Embryonic facial prominence (tissue), 1 donor: Measurements from ENCODE around the gene CASZ1.

ENCODE experiments used
- DNase-seq: peaks from one replicate; pipeline ENCODE4 v3.0.0-alpha.2; 2016; ENCODE audit errors: extremely low spot score

CASZ1 gene

DNA sequence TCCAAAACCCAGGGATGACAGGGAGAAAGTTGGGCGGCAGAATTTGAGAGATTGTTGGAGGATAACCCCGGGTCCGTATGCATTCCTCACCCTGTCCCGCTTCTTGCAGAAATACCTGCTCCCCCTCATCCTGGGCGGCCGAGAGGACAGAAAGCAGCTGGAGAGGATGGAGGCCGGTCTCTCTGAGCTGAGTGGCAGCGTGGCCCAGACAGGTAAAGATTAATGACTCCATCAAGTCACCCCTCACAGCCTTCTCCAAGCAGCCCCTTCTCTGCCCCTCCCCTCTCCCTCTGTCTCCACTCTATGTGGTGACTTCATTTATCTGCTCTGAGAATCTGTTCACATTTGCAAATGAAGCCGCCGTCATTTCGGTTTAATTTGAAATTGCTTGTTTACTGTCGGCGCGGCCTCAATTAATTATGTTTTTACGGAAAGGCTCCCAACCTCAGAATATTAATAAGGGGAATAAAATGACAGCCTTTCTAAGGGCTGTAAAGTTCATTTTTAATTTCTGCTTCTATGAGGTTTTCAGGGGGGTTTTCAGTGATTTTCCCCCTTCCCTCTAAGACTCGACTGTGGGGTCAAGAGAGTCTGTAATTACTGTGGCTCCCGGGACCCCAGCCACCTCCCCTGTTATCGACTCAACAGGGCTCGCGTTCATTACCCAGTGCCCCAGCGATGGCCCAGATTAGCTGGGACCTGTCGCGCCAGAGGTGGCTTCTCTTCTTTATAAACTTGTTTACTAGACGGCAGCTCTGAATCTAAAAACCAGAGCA lies 173.3 kb downstream of the CASZ1 start:
- no peak for DNase-seq

DNA sequence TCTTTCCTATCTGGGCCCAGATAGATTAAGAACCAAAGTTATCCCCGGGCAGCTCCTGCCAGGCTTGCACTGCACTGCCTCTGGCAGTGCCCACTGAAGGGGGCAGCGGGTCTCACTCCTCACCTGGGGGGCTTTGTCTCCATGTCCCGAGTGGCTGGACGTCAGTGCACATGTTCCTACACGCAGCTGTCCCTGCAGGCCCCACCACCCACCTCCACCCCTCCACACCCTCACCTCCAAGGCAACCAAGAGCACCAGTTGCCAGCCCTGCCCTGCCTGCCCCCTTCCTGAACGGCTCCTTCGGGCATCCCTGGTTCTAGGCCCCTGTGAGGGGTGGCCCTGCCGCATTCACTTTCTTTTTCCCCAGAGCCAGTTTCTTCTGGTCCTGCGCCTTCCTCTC lies 174.5 kb downstream of the CASZ1 start:
- no peak for DNase-seq

DNA sequence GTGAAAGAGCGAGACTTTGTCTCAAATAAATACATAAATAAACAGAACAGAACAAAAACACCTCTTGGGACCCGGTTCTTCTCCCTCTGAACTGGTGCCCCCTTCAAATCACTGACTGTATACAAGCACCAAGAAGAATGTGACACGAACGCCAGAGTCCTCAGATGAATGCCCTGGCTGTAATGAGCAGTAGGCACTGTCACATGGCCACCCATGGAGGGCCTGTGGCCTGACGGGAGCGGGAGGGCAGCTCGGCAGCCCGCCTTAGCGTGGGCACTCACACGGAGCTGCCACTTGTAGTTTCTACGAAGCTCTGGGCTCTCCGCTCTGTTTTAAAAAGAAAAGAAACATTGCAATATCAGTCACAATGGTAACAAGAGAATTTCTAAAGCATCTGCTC lies 175.7 kb downstream of the CASZ1 start:
- DNase-seq: no peak

DNA sequence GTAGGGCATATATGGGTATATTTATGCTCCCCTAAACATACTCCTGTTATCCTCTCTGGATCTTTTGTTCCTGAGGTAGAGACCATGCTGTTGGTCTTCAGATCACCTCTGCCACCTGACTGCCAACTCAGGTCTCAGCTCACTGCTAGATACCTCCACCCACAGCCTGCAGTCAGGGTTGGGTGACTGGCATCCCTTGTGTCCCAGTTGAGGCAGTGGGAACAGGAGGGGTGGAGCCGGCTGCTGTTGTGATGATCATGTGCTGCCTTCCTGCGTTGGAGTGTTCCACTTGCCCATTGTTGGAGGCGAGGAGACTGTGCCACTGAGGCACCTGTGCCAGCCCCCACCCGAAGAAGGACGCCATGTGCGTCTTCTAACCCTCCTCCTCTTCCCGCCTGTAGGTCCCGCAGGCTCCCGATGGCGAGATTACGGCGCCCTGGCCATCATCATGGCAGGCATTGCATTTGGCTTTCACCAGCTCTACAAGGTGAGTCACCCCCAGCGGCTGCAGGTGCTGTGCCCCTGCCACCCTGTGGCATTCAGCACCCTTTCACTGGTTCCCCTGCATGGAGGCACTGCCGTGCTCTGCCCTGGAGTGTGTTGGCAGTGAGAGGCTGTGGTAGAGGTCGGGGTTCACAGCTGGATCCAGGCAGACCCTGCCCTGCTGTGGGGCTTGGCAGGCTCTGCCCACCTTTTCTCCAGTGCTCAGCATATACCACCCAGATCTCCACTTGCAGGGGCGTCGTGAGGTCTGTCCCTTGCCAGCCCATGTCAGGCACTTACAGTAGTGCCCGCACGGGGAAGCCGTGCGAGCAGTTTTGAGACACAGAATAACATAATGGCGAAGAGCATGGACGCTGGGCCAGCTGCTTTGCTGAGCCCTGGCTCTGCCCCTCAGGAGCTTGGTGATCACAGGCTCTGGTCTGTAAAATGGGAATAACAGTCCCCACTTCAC lies 178.2 kb downstream of the CASZ1 start:
- DNase-seq: no peak

DNA sequence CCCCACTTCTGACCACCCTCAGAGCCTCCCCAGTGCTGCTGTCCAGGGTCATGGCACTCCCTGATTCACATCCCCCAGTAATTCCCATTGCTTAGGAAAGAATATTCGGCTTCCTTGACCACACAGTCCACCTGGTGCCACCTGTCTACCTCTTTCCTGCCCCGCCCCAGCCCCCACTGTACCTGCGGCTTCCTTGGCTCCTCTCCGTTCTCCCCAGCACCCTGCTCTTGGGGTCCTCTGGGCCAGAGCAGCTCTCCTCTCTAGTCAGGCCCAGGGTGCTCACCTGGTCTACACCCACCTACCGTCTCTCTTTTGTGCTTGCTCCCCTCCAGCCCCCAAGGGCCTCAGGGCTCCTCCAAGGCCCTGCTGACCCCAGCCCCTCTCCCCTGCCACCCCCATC lies 179.1 kb downstream of the CASZ1 start:
- no peak for DNase-seq

DNA sequence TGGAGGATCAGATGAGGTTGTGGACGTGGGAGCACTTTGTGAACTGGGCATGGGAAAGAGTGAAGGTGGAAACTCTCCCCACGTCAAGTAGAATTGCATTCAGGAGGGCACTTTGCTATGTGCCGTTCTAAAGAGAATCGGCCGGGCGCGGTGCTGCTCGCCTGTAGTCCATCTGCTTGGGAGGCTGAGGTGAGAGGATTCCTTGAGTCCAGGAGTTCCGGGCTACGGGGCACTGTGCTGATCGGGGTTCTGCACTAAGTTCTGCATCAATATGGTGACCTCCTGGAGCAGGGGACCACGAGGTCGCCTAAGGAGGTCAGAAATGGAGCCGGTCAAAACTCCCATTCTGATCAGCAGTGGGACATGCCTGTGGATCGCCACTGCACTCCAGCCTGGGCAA lies 179.8 kb downstream of the CASZ1 start:
- no peak for DNase-seq

DNA sequence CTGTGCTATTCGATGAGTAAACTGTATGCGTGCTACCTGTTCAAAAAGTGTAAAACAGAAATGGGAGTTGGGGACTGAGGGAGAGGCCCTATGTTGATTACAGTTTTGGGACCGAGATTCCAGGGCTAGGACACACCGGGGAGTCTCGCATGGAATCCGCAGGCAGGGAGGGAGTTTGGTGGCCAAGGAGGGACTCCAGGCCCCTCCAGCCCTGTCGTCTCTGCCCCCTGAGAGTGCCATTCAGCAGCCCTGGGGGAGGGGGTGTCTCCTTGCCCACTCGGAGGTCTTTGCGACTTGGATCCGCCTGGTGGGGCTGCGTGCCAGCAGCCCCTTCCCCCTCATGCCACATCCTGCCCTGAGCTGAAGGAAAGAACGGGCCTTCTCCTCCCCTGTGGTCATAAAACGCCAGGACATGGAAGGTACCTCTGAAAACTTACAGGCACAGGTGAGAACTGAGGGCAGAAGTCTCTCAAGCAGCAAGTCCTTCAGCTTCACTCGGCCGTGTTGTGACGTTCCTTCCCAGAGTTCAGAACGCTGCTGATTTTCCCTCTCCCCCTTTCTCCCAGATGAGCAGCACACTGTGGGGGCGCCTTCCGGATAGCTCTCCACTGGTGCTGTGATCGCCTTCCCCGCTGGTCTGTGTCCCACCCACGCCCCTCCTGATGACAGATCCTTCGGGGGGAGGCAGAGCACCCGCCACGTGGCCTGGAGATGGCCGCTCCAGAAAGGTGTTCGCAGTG lies 180.3 kb downstream of the CASZ1 start:
- DNase-seq: no peak

DNA sequence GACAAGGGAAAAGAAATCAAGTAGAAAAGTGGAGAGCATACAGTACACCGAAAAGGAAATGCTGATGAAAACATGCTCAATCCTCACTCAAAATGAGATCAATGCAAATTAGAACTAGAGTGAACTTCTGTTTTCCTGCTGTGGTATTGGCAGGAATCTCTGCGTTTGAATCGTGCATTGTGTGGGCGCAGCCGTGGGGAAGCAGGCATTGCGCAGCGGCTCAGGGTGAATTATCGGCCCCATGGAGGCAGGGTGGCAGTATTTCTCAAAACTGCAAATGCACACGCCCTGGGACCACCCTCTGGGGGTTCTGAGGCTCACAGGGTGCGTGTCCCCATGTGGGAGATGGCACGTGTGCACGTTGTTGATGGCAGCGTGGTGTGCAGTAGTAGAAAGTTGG lies 181.1 kb downstream of the CASZ1 start:
- no peak for DNase-seq

DNA sequence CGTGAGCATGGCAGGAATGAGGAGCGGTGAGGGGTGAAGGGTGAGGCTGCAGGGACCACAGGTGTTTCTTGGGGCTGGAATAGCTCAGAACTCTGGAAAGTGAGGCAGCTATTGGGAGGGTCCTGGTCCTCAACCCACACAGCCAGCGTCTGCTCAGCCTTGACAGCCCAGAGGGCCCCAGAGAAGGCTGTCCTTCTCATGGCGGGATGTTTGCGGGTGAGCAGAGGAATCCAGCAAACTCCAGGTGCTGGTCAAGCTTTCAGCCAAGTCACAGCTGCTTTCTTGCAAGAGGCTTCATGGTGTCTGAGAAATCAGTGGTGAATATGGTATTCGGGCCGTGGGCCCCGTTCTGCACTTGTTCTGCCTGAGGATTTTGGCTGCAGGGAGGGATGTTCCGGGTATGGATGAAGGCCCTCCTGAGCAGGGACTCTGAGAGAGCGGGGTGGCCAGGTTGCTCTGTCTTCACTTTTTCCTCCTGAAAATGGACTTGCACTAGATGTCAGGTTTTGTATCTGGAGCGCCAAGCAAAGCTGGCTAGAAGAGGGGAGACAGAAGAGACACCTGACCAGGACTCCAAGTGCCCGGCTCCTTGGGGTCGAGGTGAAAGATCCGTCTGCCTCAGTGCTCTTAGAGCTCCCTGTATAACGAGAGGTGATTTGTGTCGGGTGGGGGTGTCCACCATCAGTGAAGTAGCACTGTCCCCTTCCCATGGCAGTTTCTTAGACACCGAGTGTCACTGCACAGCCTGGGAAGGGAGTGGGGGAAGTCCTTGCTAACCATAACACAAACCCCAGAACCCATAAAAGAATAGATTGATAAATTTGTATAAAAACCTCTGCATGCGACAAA lies 181.8 kb downstream of the CASZ1 start:
- DNase-seq: no peak

DNA sequence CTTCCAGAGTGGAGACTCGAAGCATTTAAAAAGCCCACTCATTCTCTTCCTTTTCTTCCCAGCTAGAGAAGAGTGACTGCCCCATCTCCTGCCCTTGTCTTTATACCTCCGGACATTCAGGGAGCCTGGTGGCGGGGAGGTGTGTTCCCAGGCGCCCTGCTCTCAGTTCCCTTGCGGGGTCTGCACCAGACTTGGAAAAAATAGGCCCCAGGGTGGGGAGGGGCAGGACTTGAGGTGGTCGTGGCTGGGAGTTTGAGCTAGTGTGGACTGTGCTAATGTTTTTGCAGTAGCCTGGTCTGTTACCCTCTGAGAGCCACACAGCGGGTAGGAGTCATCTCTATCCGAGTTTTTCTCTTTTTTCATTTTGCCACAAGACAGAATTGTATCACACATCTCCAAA lies 182.6 kb downstream of the CASZ1 start:
- no peak for DNase-seq

DNA sequence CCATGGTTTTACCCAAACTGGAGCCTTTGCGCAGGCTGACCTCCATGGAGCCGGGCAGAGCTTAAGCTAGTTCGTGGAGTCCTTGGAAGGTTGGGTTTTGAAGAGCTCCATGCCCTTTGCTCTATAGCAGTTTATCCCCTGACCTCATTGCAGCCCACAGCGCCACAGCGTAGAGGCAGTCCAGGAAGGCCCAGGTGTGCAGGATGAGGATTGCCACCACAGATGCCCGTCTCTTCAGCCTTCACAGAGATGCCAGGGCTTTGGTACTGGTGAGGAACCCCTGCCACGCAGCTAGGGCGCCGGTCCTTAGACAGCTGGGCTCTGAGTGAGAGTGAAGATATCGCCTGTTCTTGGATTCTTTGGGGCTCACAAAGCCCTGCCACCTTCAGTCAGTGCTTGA lies 183.1 kb downstream of the CASZ1 start:
- no peak for DNase-seq

DNA sequence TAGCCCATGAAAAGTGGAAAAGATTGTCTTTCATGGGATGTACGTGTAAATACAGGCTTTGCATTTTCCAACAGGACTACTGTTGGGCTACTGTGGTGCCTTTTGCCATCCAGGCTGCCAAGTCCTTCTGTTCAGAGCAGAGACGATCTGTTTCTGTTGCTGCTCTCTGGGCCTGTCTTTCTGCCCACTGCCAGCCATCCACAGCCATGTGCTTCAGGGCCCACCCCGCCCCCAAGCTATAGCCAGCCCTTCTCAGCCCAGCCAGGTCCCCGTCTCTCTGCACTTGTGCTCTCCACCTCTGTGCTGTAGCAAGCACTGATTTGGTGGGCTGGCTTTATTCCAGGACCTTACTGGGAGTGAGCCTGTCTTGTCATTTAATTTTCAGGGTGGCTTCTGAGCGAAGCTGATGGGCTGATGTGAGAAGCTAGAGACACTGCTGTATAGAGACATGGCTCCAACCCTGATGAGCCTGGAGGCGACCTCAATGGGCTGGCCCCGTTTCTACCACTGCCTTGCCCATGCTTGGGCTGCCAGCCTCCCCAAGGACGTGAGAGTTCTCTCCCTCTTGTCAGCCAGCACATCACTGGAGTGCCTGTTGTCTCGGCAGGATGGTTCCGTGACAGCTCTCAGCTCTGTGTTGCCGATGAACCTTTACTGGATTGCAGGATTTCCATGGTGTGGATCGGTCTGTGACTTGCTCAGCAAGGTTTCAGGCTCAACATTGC lies 183.8 kb downstream of the CASZ1 start:
- no peak for DNase-seq

DNA sequence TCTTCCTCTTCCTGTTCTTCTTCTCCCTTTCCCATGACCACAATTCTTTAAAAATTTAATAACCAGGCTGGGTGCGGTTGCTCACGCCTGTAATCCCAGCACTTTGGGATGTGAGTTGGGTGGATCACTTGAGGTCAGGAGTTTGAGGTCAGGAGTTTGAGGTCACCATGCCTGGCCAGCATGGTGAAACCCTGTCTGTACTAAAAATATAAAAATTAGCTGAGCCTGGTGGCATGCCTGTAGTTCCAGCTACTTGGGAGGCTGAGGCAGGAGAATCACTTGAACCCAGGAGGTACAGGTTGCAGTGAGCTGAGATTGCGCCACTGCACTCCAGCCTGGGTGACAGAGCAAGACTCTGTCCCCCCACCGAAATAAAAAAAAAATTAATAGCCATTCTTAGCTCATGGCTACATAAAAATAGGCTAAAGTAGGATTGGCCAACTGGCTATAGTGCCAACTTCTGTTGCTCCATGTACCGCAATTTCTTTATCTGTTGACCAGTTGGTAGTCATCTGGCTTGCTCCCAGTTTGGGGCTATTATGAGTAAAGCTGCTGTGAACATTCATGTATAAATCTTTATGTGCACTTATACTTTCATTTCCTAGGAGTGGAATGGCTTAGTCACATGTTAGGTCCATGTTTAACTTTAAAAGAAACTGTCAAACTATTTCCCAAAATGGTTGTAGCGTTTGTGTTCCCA lies 185.4 kb downstream of the CASZ1 start:
- no peak for DNase-seq

DNA sequence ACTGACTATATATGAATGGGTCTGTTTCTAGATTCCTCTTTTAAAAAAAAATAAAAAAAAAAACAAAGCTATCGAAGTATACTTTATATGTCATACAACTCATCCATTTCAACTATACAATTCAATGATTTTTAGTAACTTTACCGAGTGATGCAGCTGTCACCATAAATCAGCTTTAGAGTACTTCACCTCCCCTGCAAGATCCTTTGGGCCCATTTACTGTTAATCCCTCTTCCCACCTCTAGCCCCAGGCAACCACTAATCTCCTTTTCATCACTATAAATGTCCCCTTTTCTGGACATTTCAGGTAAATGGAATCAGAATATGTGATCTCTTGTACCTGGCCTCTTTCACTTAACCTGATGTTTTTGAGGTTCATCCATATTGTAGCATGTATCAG lies 187.8 kb downstream of the CASZ1 start:
- no peak for DNase-seq

DNA sequence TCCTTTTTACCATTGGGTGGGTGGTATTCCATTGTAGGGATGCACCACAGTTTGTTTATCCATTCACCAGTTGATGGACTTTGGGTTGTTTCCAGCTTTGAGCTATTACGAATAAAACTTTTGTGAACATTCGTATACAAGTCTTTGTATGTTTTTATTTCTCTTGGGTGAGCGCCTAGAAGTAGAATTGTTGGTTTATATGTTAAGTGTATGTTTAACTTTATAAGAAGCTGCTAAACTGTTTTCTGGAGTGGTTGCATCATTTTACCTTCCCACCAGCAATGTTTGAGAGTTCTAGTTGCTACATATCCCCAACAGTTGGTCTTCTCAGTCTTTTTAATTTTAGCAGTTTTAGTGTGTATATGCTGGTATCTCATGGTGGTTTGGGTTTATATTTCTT lies 189.2 kb downstream of the CASZ1 start:
- no peak for DNase-seq

DNA sequence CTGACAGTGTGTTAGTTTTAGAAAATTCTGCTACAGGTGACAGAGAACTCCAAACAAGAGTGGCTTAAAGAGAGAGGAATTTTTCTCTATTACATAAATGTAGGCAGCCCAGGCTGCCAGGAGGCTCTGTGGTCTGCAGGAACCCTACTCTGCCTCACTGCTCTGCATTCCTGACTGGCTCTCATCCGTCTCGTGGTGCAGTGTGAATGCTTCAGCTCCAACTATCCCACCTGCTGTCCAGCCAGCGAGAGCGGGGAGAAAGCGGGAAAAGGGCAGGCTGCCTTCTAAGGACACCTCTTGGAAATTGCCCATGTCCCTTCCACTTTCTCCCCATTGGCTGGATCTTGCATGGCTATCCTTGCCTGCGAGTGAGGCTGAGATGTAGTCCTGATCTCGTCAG lies 190.4 kb downstream of the CASZ1 start:
- no peak for DNase-seq

DNA sequence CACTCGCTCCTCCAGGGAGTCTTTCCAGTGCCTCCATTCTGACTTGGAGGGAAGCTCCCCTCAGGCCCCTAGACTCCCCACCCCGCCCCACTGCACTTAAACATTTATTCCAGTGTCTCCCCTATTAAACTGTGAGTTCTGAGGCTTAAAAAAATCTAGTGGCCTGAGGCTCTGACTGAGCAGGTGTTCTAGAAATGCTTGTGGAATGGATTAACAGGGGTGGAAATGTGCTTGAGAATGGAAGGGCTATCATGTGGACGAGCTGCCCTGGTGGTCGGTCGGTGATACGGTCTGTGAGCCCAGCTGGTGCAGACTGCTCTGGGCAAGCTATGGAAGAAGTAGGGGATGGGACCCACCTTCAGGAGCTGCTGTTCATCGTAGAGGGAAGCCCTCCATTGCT lies 191.5 kb downstream of the CASZ1 start:
- DNase-seq: no peak

DNA sequence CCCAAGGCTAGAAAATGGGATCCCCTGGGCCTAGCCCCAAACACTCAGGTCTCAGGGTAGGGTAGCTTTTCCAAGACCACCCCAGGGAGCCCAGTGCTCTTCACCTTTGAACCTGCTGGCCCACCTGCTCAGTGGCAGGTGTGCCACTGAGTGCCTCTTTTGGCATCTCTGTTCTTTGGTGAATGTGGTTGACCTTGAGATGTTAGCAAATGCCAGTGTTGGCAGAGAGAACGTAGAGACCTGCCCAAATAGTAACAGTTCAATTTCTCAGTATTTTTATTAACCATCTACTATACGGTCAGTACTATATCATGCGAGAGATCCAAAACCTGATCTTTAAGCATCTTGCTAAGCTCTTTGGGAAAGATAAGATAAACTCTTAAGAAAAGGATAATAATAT lies 193.5 kb downstream of the CASZ1 start:
- DNase-seq: no peak

DNA sequence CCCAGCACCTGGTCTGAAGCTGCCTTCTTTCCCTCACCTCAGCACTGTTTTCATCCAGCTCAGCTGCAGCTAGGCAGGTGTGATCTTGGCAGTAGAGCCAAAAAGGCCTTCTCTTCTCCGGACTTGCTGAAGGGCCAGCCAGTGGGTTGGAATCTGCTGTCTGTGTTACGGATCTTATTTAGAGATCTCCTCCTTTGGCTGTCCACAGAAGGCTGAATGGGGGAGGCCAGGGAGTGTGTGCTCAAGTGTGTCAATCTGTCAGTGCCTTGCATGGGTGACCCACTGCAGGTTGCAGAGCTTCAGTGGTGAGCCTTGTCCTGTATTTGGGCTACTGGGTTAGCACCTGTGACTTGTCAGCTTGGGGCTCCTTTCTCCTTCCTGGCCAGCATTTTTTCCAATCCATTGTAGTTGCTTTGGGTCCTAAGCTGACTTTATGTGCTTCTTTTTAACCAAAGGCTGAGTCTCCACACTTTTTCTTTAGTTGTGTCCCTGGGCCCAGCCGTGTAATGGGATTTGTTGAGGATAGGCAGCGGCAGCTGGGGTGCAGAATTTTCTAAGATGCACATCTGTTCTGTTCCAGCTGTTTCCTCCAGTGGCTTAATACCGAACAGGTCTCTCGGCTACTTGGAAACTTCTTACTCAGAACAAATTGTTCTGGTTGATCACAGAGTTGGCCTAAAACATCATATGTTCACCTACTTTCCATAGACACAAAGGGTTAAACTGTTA lies 194.9 kb downstream of the CASZ1 start:
- no peak for DNase-seq
